Stimulated activated CD4-positive, alpha-beta T cell treated with anti-CD3 and anti-CD28 coated beads, TNF-alpha, amount 100 ng/mL, for 4 hours (primary cell): ENCODE results near the gene TMEM204.

Source experiments
- DNase-seq, 3 experiments: peaks; one replicate each; pipeline ENCODE4 v3.0.0-alpha.2; 2020; ENCODE audit warnings: low read depth in 3 of 3

Gene TMEM204

DNA sequence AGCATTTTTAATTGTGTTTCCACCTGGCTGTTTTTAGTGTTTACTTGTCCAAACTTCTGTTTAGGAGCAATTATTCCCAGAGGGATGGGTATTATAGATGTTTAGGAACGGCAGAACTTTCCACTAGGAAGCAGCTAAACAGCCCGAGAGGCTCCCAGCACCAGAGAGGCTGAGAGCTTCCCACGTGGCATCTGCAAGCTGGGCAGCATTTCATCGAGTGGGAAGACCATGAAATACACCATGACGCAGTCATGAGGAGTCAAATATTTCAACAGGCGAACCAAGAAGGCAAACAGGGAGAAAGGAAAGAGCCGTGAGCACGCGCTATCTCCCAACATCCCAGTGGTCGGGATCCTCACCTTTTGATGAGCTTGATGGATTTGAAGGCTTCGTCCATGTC lies 24.1 kb downstream of the TMEM204 start:
- no peak for DNase-seq

DNA sequence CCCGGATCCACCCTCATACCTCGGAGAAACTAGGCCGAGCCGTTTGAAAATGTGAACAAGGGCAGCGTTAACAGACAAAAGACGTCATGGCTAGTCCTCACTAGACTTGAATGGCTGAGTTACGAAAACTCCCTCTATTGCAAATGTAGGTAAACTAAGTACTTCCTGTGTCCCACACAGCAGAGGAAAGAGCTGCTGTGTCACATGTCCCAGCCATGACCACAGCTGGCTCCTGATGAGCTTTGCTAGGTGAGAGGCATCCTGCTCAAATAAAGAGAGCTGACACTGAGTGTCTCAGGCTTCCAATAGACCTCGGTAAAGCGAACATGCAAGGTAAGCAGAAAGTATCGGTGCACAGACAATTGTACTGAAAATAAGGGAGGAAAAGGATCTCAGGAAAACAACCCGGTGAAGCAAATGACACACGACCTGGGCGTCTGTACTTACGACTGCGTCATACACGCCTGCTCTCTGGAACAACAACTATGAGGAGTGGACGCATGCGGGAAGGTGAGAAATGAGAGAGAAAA lies 26.0 kb downstream of the TMEM204 start:
- no peak for DNase-seq

DNA sequence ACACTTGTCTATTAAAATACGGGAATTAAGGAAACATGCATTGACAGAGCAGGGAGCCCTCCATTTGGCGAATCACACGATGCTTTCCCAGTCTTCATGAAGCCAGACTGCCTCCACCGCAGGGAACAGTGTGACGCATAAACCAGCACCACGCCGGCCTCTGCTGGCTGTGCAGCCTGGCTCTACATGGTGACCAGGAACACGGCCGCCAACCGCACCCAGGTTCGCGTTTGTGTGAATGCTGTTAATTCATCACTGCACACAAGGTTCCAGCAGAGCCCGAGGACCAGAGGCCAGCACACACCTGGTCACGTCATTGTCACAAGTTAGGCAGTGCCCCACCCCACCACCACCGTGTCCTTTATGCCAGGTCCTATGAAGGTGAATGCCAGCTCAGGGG lies 26.7 kb downstream of the TMEM204 start:
- no peak for DNase-seq

DNA sequence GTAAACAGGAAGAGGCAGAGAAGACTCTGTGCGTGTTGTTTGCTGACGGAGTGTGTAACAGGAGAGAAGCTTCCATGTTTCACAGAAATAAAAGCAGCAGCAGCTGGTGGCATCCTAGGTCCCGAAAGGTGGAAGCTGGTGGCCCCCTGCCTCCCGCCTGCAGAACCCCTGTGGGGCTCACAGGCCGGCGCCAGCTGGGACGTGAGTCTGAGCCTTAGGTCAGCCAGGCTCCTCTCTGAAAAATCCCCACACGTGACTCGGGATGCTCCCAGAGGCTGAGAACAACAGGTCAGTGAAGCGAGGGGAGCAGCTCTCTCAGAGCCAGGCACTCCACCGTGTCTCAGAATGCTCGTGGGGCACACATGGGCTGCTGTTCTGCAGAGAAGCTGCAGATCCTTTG lies 27.4 kb downstream of the TMEM204 start:
- no peak for DNase-seq

DNA sequence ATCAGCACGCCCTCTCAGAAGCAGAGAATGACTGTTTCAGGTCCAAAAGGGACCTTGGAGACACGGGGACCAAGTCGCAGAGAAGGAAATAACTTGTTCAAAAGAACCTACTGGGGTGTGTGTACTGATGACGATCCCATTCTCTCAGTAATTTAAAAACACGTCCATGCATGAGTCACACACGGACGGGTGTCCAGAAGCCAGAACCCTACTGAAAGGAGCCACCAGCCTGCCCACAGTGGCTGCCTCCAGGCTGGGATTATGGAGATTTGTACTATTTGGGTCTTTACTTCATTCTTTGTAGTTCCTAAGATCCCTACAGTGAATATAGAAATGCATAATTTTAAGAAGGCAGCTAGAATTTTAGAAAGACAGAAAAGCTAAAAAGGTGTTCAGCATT lies 27.8 kb downstream of the TMEM204 start:
- DNase-seq, result no peak

DNA sequence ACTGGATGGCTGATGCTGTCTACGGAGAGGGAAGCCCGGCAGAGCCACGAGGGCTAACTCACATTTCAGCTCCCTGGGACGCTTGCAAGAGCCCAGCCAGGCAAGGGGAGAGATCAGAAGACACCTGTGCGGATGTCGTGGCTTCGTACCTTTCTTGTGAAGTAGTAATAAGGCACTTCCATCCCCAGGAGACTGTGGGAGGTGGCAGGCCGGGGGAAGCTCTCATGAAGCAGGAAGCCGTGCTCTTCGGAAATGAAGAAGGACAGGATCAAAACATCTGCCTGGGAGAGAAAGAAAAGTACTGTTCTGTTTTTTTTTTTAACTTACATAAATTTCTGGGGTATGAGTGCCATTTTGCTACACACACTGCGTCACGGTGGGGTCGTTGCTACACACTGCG lies 28.4 kb downstream of the TMEM204 start:
- DNase-seq, result no peak

DNA sequence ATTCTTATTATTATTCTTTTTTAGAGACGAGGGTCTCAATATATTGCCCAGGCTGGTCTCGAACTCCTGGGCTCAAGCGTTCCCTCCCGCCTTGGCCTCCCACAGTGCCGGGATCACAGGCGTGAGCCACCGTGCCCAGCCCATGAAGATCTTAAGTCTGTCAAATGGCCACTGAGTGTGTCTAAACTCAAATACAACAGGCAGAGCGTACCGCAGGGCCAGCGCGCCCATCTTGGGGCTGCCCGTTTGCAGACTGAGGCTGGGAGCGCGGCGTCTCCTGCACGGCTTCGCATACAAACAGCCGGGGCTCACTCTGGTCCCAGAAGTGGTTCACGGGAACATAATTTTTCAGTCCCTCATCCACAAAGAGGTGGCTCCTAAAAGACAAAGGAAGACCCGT lies 30.3 kb downstream of the TMEM204 start:
- no peak for DNase-seq

DNA sequence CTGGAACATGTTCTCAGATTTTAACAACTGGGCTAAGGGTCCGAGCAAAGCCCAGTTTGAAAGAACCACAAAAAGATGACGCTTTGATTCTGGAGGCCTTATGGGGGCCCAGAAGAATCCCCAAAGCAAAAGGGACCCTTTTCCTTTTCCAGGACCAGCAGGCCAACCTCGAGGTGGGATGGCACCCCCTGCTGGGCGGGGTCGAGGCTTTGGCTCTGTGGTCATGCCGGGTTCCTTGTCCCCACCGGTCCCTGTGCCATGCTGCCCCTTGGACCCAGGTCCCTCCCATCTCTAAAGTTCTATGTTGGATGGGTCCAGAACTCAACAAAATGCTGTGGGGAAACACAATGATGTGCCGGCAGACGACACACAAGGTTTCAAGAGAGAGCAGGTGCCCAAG lies 30.9 kb downstream of the TMEM204 start:
- no peak for DNase-seq

DNA sequence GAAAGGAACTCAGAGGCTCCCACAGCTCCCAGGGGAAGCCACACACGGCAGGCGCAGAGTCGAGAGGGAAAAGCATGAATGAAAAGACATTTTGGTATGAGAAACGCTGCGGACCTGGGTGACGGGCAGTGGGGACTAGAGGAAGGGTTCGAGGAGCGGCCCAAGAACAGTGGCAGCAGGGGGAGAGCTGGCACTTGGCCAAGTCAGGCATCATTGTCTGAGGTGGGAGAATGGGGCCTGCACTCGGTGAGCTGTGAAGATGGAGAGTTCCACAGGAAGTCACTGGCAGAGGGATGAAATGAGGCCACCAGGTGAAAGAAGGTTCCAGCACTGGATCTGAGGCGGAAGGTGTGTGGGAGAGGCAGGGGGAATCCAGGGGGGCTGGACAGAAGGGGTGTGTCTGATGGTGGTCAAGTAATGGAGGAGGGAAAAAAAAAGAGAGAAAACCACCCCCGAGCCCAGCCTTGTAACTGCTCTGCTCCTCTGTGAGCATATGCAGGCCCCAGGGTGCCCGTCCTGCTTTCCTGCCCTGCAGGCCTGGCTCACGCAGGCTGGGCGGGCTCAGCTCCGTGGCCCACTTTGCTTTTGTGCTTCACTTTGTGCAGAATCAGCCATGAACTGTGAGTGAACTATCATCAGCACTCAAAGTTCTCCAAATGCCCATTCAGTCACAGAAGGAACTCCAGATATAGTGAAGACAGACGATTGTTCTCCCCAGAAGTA lies 31.8 kb downstream of the TMEM204 start:
- DNase-seq, result no peak

DNA sequence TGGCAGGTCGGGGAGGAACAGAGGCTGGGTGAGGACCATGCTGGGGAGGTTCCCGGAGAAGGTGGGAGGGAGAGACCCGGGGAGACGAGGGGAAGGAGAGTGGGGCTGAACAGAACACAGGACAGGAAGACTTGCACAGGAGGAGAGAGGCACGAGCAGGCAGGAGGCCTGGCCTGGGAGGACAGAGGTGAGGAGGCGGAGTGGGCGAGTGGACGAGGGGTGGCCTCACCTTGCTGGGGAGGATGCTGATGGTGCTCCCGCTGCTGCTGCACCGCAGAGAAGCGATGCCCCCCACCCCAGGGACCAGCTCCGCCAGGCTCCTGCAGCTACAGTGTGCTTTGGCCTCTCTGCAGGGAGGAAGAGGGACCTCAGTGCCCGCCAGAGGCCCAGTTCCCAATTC lies 34.5 kb downstream of the TMEM204 start:
- DNase-seq, result no peak

DNA sequence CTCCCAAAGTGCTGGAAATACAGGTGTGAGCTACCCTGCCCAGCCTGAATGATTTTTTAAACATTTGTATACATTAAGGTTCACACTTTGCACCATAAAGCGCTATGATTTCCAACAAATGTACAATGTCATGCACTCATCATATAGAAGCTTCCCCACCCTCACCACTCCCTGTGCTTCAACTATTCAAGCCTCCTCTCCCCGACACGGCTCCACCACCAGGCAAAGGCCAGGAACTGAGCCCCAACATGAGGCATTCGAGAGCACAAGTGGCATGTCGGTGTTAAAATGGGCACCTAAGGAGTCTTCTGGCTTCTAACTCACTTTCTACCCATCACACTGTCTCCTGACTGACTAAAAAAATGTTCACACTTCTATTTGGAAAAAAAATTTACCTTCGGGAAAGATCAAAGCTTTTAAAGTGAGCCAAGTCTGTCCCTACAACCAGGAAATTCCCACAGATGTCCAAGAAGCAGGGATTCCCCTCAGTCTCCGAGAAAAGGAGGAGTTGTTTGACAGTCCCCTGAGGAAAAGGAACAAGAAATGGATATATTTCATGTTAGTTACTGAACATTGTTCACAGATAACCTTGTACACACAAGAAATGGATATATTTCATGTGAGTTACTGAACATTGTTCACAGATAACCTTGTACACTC lies 37.7 kb downstream of the TMEM204 start:
- no peak for DNase-seq

DNA sequence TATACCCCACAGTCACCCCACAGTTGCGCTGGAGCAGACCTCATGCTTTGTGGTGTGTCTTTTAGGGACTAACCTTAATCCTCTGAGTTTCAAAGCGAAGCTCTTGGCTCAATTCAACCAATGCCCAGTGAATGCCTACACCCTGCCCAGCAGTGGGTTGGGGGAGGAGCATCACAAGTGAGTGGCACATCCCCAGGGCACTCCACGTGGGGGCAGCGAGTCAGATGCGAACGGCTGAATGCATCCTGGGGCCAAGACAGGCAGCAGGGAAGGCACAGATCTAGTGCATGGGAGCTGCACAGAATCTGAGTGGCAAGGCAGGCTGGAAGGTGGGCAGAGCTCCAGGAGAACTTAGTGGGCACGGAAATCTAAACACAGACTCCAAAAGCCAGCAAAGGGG lies 39.2 kb downstream of the TMEM204 start:
- no peak for DNase-seq

DNA sequence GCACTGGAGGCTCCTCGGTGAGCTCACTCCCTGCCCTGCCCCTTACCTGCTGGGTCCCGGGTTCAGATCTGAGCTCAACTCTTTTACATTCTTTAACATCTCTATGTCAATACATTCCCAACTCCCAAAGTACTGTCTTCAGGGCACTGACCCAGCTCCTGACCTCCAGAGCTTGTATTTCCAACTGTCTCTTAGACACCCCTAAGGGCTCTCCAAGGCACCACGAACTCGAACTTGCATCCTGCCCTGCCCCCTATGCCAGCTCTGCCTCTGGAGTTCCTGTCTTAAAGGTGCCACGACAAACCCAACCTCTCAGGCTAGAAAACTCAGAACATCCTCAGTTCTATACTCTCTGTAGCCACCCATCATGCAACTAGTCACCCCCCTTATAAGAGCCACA lies 39.8 kb downstream of the TMEM204 start:
- no peak for DNase-seq

DNA sequence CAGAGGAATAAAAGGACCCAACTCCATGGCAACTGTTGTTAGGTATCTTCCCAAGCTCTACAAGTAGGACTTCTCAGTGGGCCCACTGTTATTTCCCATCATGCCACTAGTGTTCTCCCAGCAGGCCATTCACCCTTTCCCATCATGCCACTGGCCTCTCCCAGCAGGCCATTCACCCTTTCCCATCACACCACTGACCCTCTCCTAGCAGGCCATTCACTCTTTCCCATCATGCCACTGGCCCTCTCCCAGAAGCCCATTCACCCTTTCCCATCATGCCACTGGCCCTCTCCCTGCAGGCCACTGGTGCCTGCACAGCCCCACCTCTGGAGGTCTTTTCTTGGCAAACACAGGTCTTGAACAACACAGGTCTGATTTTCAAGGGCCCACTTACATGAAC lies 42.1 kb downstream of the TMEM204 start:
- DNase-seq, result no peak

DNA sequence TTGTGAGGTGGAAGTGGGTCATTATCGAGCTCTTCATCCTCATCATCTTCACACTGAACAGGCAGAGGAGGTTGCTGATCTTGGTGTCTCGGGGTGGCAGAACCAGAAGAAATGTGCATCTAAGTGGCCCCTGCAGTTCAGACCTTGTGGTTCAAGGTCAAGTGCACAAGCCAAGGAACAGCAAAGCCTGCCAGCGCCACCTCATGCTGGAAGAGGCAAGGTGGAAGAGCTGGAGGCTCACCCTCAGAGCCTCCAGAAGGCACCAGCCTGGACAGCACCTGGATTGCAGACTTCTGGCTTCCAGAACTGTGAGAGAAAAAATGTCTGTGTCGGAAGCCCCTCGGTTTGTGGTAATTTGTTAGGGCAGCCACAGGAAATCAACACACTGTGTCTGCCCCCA lies 45.7 kb downstream of the TMEM204 start:
- DNase-seq, result no peak

DNA sequence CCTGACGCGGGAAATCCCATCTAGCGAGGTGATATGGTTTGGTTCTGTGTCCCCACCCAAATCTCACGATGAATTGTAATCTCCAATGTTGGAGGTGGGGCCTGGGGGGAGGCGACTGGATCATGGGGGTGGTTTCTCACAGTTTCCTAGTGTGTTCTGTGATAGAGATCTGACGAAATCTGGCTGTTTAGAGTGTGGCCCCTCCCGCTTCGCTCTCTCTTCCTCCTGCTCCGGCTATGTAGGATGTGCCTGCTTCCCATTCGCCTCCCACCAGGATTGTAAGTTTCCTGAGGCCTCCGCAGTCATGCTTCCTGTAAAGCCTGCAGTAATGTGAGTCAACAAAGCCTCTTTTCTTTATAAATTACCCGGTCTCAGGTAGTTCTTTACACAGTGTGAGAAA lies 46.8 kb downstream of the TMEM204 start:
- DNase-seq, result no peak

DNA sequence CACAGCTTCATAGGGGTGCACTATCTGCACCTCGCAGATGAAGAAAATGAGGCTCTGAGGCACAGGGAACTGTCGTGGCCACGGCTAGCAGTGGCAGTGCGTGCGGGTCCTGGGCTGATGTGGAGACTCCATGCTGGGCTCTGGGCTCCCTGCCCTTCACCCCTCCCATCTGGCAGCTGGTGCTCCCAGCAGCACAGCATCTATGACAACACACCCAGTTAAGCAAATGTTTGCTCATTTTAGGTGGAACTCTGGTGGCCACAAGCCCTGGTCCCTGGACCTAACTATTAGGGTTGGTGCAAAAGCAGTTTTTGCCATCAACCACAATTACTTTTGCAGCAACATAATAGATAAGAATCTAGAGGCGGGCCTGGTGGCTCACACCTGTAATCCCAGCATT lies 47.5 kb downstream of the TMEM204 start:
- no peak for DNase-seq

DNA sequence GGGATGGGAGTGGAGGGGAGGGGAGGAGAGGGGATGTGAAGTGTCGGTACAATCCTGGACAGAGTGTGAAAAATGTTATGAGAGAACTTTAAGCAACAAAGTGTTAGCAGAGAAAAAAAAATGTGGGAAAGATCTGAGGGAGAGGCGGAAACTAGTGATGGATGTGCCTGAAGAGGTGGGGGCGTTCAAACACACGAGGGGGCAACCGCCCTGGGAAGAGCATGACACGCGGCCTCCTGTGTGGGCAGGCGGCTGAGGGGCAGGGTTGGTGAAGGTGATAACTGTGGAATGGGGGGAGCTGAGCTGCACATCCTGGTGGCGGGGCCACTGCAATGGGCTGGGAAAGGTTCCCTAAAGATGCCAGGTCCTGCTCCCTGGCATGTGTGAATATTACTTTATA lies 48.3 kb downstream of the TMEM204 start:
- DNase-seq, result no peak

DNA sequence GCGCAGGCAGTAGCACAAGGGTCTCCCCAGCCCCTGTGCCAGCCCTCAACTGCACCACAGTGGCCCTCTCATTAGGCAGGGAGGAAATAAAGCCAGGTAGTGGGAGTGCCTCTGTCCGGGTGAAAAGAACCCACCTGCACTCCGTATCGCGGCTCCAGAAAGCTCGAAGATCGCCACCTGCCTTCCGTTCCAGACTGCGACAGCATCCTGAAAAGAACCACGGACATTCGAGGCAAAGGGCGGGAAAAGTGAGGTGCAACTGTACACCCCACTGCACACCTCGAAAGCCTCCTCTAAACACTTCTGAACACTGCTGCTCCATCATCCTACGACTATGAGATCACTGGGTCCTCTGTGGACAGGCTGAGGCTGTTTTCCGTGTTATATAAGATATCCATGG lies 49.7 kb downstream of the TMEM204 start:
- DNase-seq, result no peak

DNA sequence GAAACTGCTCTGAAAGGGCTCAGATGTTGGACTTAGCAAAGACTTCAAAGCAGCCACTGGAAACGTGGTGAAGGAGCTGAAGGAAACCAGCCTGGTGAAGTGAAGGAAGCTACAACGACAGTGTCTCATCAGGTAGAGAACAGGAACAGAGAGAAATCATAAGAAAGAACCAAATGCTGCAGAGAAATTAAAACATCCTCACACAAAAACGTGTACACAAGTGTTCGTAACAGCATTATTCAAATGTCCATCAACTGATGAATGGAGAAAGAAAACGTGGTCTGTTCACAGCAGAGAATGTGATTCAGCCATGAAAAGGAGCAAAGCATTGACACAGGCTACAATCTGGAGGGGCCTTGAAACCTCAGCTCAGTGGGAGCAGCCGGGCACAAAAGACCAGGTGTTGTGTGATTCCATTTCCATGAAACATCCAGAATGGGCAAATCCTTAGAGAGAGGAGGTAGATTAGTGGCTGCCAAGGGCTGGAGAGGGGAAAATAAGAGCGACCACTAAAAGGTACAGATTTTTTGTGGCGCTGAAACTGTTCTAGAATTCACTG lies 51.5 kb downstream of the TMEM204 start:
- DNase-seq, result no peak

DNA sequence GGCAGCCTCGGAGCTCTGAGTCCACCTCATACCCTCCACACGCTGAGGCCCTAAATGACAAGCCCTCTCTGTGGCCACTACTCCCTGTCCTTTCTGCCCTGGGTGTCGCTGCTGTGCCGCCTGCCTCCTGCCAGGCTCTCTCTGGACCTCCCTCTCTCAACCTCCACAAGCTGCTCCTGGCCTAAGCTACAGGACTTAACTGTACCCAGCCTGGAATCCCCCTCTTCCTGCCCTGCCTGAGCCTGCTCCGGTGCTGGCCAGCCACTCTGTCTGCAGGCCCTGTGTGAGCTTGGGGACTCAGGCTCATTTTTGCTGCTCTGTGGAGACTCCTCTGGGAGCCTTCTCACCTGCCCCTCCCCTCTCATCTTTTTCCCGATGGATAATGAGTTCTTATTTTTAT lies 56.9 kb downstream of the TMEM204 start:
- DNase-seq, result no peak

DNA sequence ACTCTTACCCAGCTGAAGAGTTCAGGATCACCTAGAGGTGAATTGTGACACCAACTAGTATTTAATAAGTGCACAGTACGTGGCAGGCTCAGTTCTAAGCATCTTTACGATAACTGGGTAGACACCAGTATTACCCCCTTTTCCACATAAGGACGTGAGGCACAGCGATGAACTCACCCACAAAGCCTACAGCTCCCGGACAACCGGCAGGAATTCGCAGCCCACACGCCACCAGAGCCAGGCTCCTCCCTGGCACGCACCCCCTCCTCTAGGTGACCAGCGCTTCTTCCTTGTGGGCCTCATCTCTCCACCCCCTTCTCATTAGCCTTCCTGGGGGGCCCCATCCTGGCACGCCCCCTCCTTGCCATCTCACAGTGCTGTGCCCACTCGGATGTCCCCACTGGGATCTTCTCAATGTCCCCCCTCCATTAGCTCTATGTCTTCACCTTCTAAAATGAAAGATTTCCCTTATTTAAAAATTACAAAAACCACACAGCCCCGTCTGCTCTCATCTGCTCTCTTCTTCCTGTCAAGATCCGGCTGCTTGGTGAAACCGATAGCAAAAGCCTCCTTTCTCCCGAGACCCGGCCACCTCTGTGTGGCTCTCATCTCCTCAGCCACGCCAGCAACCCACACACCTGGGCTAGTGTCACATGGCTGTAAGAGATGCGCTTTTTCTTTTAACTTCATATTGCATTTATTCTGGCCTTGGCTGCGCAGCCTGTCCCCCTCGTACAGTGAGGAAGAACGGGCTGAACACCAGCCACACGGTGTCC lies 57.7 kb downstream of the TMEM204 start:
- DNase-seq, result no peak

DNA sequence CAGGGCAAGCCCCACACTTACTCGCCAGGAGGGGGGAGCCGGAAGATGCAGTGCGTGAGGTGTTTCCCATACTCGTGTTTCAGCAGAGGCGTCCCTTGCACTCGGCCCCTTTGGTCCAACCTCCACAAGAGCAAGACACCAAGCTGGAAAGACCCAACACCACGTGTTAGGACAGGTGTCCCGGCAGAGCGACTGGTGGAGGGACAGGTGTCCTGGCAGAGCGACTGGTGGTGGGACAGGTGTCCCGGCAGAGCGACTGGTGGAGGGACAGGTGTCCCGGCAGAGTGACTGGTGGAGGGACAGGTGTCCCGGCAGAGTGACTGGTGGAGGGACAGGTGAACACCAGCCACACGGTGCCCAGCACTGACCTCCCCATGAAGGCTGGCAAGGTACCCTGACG lies 59.0 kb downstream of the TMEM204 start:
- no peak for DNase-seq
